NCI-H2171 (cell line): ENCODE results near the gene ZNF816.
"Not testable (repeated sequence)": the region's sequence is repeated elsewhere in the genome, so short reads cannot be mapped to it uniquely, and the experiment has no call there.

ENCODE experiments used
- DNase-seq: peaks from one replicate; lab custom pipeline; 2025; lab: John Stamatoyannopoulos, UW

The ZNF816 gene

DNA sequence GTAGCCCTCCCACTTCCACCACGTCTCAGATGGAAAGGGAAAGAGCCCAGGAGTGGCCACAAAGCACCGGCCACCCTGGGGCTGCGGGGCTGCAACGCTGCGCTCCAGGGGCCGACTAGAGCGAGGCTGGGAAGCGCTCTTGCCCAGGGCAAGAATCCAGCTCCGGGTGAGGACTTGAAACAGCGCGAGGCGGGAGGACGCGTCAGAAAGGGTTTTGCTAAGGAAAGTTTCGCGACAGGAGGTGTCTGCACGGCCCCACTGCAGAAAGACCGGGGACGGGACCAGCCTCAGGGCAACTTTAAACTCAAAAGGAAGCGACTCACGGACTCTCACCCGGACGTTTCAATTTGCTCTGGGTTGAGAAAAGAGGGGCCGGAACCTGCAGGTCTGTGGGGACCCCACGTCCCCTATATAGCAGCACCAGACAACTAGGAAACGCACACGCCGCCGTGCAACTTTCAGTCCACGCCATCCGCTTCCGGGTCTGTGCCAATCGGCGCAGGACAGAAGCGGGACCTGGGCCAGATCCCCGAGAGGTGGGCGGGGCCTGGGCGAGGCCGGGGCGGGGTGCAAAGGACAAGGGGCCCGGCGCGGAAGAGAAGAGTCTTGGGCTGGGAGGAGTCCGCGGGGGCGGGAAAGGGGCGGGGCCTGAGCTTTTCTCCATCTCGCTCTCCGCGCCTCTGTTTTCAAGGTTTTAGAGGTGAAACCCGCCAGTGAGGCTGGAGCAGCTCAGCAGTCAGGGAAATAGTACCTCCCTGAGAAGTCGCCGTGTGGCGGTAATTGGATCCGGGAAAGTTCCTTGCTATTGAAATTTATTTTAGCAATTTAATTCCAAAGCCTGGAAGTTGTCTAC is at the start of gene ZNF816:
TSS of gene ZNF816 (minus strand) at position 488 of the 853 bp plus-strand sequence. CDS start 6,792 bp downstream, outside the sequence.
- peak; percentile 74 for DNase-seq

DNA sequence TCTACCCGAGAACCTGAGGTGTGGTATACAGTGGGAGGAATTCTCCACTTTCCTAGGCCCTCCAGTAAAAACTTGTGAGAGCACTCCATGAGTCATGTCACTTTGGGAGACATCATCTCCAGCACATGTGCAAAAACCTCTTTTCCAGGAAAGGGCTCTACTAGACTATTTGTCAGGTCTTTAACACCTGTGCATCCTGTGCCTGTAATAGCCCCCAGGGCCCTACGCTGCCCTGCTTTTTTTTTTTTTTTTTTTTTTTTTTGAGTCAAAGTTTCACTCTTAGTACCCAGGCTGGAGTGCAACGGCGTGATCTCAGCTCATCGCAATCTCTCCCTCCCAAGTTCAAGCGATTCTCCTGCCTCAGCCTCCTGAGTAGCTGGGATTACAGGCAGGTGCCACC is 49.3 kb upstream of the ZNF816 start:
- DNase-seq: no peak

DNA sequence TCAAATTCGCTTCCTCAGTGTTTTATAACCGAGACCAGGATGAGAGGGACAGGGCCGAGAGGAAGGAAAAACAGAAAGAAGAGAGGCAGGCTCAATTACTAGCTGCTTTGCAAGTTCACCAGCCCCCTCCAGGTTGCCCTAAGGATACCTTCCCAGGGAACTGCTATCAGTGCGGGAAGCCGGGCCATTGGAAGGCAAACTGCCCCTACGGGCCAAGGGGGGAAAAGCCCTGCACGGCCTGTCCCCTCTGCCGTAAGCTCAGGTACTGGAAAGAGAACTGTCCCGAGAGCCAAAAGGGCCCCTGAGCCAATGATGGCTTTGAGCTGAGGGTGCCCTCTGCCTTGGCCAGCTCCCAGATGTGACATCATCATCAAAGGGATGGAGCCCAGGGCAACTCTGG is 47.8 kb upstream of the ZNF816 start:
- no peak for DNase-seq

DNA sequence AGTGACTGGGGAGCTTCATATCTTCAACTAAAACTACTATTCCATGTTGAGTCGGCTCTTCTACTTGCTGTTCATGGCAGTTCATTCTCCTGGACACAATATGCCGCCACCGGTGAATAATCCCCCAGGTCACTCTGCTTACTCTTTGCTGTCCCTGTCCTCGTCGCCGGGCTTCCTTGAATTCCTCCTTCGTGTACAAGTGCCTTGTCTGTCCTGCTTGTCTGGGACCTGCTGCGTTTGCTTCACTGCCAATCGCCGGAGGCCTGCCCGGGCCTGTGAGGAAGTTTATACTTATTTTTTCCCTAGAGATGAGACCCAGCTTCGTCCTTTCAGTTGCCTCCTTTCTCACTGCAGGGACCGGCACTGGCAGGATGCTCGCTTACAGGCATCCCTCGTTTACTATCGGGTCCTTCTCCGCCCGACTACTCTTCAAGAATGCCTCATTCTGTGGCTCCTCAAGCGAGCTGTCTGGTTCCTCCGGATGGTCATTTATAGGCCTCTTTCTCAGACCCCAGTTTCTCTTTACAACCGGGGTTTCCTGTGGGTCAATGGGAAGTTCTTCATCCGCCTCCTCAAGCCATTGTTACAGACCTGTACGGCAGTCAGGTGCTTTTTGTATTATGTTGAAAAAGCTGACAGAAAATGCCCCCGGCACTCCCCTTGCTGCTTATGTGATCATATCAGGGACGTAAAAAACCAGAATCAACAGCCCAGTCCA is 45.5 kb upstream of the ZNF816 start:
- DNase-seq: no peak

- peak; percentile 22 for DNase-seq
These were observed 44.9 kb upstream of the ZNF816 start for GRCh38 chr19:53007606-53008005.

GRCh38 chr19:53007200-53007599 is 44.5 kb upstream of the ZNF816 start:
- no peak for DNase-seq

GRCh38 chr19:53004242-53004641 is 41.6 kb upstream of the ZNF816 start:
- DNase-seq: no peak

- DNase-seq: no peak
These were observed 39.8 kb upstream of the ZNF816 start for GRCh38 chr19:53002479-53002878.

DNA sequence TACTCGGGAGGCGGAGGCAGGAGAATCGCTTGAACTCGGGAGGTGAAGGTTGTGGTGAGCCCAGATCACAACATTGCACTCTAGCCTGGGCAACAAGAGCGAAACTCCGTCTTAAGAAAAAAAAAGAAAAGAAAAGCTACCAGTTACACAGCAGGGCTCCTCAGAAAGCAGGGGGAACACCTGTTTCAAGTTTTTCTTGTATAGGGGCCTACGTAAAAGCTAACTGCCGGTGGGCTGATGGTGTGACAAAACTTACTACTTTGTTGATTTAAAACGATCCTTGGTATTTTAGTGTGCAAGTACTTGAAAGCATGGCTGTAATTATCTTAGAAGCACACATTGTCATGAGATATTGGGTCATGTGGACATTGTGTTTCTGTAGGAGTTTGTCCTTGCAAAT is 35.3 kb upstream of the ZNF816 start:
- DNase-seq: no peak

DNA sequence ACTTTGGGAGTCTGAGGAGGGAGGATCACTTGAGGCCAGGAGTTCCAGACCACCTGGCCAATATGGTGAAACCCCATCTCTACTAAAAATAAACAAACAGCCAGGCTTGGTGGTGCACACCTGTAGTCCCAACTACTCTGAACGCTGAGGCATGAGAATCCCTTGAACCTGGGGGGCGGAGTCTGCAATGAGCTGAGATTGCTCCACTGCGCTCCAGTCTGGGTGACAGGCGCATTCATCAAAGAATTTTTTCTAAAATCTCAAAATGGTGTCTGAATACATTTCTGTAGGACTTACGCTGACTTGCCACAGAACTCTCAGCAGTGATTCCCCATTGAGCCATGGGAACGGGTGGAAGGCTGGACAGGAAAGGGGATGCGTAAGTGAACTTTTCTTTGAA is 33.0 kb upstream of the ZNF816 start:
- no peak for DNase-seq

GRCh38 chr19:52993342-52994178 is 30.9 kb upstream of the ZNF816 start:
- DNase-seq: peak; percentile 39

DNA sequence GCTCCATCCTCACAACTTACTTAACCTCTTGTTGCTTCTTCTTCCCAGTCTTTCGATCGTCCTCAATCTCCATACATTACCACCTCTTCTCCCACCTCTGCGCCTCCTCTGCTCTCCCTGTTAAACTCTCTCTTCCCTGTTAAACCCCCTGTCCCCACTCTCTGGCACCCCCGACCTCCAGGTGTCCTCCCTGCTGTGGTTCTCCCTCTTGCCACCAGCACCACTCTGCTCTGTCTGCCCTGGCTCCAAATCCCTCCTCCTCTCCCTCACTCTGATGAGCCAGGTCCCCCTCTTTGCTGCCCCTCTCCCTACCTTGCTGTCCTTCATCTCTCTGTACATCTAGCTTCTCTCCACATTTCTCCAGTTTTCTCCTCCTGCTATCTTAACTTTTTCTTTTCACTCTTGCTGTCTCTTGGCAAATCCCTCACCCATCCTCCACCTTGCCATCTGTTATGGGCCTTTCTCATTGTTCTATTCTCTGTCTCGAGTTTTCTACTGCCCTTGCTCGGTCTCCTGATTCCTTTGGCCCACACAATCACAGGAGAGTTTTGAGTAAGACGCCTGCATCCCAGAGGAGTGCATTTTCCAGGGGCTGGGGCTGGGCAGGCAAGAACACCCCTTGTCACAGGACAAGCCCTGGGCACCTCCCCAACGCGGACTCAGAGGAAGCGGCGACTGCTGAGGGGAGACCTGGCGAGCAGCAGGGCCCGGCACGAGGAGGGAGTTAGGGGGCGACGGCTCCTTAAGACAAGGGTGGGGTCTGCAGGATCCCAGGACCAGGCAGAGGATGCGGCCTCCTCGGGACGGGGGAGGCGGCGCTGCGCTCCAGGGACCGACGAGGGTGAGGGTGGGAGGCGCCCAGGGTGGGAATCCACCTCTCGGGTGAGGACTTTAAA is 29.7 kb upstream of the ZNF816 start:
- no peak for DNase-seq

GRCh38 chr19:52991484-52991883 is 28.8 kb upstream of the ZNF816 start:
- no peak for DNase-seq

DNA sequence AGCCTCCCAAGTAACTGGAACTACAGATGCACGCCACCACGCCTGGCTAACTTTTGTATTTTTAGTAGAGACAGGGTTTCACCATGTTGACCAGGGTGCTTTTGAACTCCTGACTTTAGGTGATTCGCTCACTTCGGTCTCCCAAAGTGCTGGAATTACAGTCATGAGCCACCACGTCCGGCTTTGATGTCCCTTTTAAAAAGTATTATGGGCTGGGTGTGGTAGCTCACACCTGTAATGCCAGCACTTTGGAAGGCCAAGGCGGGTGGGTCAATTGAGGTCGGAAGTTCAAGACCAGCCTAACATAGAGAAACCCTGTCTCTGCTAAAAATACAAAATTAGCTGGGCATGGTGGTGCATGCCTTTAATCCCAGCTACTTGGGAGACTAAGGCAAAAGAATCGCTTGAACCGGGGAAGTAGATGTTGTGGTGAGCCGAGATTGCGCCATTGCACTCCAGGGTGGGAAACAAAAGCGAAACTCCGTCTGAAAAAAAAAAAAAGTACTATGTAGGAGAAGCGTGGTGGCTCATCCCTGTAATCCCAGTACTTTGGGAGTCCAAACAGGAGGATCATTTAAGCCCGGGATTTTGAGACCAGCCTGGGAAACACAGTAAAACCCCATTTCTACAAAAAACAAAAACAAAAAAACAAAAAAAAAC is 28.2 kb upstream of the ZNF816 start:
- DNase-seq: no peak

GRCh38 chr19:52988506-52988905 is 25.8 kb upstream of the ZNF816 start:
- no peak for DNase-seq

GRCh38 chr19:52987221-52987620 is 24.5 kb upstream of the ZNF816 start:
- no peak for DNase-seq

GRCh38 chr19:52983167-52983566 is 20.5 kb upstream of the ZNF816 start:
- not testable (repeated sequence) for DNase-seq

DNA sequence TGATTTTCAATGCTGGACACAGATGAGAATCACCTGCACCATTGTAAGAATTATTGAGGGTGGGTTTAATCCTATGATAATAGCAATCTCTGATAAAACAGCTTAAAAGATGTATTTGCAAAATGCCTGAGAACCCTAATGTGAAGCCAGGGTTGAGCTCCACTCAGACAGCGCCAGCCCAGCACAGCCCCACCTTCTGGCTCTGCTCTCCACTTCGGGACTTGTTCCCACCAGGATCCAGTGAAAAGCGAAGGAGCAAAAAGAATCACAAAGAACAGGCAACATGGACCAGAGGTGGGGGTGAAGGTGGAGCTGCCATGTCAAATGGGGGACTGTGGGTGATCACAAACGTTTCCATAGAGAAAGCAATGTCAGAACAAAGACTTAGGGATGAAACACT is 18.6 kb upstream of the ZNF816 start:
- no peak for DNase-seq

GRCh38 chr19:52967772-52968171 is 5.1 kb upstream of the ZNF816 start:
- DNase-seq: no peak

- DNase-seq: no peak
These were observed 552 bp upstream of the ZNF816 start for GRCh38 chr19:52963247-52963618.

- DNase-seq: no peak
These were observed 700 bp downstream of the ZNF816 start for GRCh38 chr19:52961981-52962380.
